HEK293 (cell line): ENCODE data around the gene NSL1.

Source experiments
- CTCF ChIA-PET: fragments of 350-600 bp; formaldehyde crosslinking; extraction: SDS; loops from one replicate; lab custom pipeline; 2021; ENCODE audit warnings: antibody characterized with exemption; lab: Yijun Ruan, JAX
- POLR2A ChIA-PET: fragments of 300-600 bp; formaldehyde crosslinking; extraction: SDS; loops from one replicate; lab custom pipeline; 2020; ENCODE audit warnings: antibody characterized with exemption, inconsistent platforms; lab: Yijun Ruan, JAX
- H3K27ac ChIP-seq: fragments of 200-500 bp; sonication (Bioruptor generic); 2 replicates; pipeline ENCODE4 v1.5.1; 2014; ENCODE audit warnings: low read depth, low read length, control low read depth, inconsistent platforms; ENCODE audit errors: extremely low read depth
- H3K36me3 ChIP-seq, 2 experiments: fragments of 200-500 bp in 1 of 2; sonication (Bioruptor generic) in 1 of 2; 1 replicate in 1 of 2; 2 replicates in 1 of 2; pipeline ENCODE4 v1.5.1; 2014 to 2017; ENCODE audit warnings: inconsistent platforms in 2 of 2, low read length in 2 of 2; ENCODE audit not compliant: control insufficient read depth in 2 of 2, insufficient read depth in 1 of 2
- H3K4me1 ChIP-seq: fragments of 200-500 bp; sonication (Bioruptor generic); 2 replicates; pipeline ENCODE4 v1.5.1; 2014; ENCODE audit warnings: mild to moderate bottlenecking, low read length, inconsistent platforms; ENCODE audit not compliant: control insufficient read depth, insufficient read depth
- H3K4me3 ChIP-seq: 2 replicates; pipeline ENCODE4 v1.5.1; 2011; ENCODE audit warnings: low read depth, mild to moderate bottlenecking, control low read depth, low read length, moderate library complexity
- H3K9me3 ChIP-seq: fragments of 200-500 bp; sonication (Bioruptor generic); 2 replicates; pipeline ENCODE4 v1.5.1; 2014; ENCODE audit warnings: low read depth, low read length, inconsistent platforms; ENCODE audit not compliant: control insufficient read depth, insufficient read depth
- HIC1 ChIP-seq: fragments of 450-650 bp; formaldehyde crosslinking; IDR thresholded peaks from 2 replicates; pipeline ENCODE4 v1.5.1; 2016; ENCODE audit warnings: missing biosample characterization, missing genetic modification characterization
- HOXC10 ChIP-seq: sonication (generic); formaldehyde crosslinking; IDR thresholded peaks from 2 replicates; pipeline ENCODE4 v1.8.1; 2023; ENCODE audit warnings: mild to moderate bottlenecking, missing genetic modification reagents
- PATZ1 ChIP-seq: fragments of 450-650 bp; formaldehyde crosslinking; IDR thresholded peaks from 2 replicates; pipeline ENCODE4 v1.5.1; 2016; ENCODE audit warnings: missing biosample characterization, missing genetic modification characterization
- ZNF10 ChIP-seq: fragments of 450-650 bp; formaldehyde crosslinking; IDR thresholded peaks from 2 replicates; pipeline ENCODE4 v1.5.1; 2017; ENCODE audit warnings: missing biosample characterization, missing genetic modification characterization
- ZNF121 ChIP-seq: fragments of 450-650 bp; formaldehyde crosslinking; IDR thresholded peaks from 2 replicates; pipeline ENCODE4 v1.5.1; 2016; ENCODE audit warnings: missing biosample characterization, missing genetic modification characterization
- ZNF138 ChIP-seq: fragments of 450-650 bp; formaldehyde crosslinking; IDR thresholded peaks from 2 replicates; pipeline ENCODE4 v1.5.1; 2016; ENCODE audit warnings: missing biosample characterization, missing genetic modification characterization, borderline replicate concordance
- ZNF184 ChIP-seq: fragments of 450-650 bp; IDR thresholded peaks from 2 replicates; pipeline ENCODE4 v1.5.1; 2018; ENCODE audit warnings: missing biosample characterization, mild to moderate bottlenecking, missing genetic modification characterization
- ZNF280C ChIP-seq: fragments of 450-650 bp; formaldehyde crosslinking; IDR thresholded peaks from 2 replicates; pipeline ENCODE4 v1.5.1; 2016; ENCODE audit warnings: missing biosample characterization, missing genetic modification characterization
- ZNF350 ChIP-seq: fragments of 450-650 bp; formaldehyde crosslinking; IDR thresholded peaks from 2 replicates; pipeline ENCODE4 v1.5.0; 2017; ENCODE audit warnings: missing biosample characterization, mild to moderate bottlenecking, missing genetic modification characterization
- ZNF394 ChIP-seq: fragments of 450-650 bp; formaldehyde crosslinking; IDR thresholded peaks from 2 replicates; pipeline ENCODE4 v1.5.1; 2016; ENCODE audit warnings: missing biosample characterization, missing genetic modification characterization, mild to moderate bottlenecking, moderate library complexity, borderline replicate concordance
- ZNF488 ChIP-seq: fragments of 450-650 bp; formaldehyde crosslinking; IDR thresholded peaks from 2 replicates; pipeline ENCODE4 v1.5.1; 2016; ENCODE audit warnings: missing biosample characterization, missing genetic modification characterization
- ZNF521 ChIP-seq: fragments of 450-650 bp; formaldehyde crosslinking; IDR thresholded peaks from 2 replicates; pipeline ENCODE4 v1.5.1; 2017; ENCODE audit warnings: missing biosample characterization, mild to moderate bottlenecking, missing genetic modification characterization
- ZNF530 ChIP-seq: fragments of 450-650 bp; formaldehyde crosslinking; IDR thresholded peaks from 2 replicates; pipeline ENCODE4 v1.5.1; 2016; ENCODE audit warnings: low read depth, missing biosample characterization, missing genetic modification characterization
- ZNF610 ChIP-seq: fragments of 450-650 bp; formaldehyde crosslinking; IDR thresholded peaks from 2 replicates; pipeline ENCODE4 v1.5.1; 2016; ENCODE audit warnings: missing biosample characterization, missing genetic modification characterization, borderline replicate concordance
- ZNF768 ChIP-seq: fragments of 450-650 bp; formaldehyde crosslinking; IDR thresholded peaks from 2 replicates; pipeline ENCODE4 v1.5.1; 2018; ENCODE audit warnings: missing biosample characterization, mild to moderate bottlenecking, missing genetic modification characterization
- ZNF776 ChIP-seq: fragments of 450-650 bp; formaldehyde crosslinking; IDR thresholded peaks from 2 replicates; pipeline ENCODE4 v1.5.0; 2017; ENCODE audit warnings: missing biosample characterization, missing genetic modification characterization, borderline replicate concordance
- ZNF791 ChIP-seq: fragments of 450-650 bp; formaldehyde crosslinking; IDR thresholded peaks from 2 replicates; pipeline ENCODE4 v1.5.1; 2016; ENCODE audit warnings: missing biosample characterization, missing genetic modification characterization
- ZNF830 ChIP-seq: fragments of 450-650 bp; IDR thresholded peaks from 2 replicates; pipeline ENCODE4 v1.5.0; 2018; ENCODE audit warnings: missing biosample characterization, missing genetic modification characterization, low read depth, mild to moderate bottlenecking, moderate library complexity

The NSL1 gene

GRCh38 chr1:212822956-212823355 lies 31.4 kb upstream of the NSL1 start (continued):
- TF ChIP-seq ZNF121 (tag by site-specific recombination) (no peak), ZNF184 (tag by site-specific recombination) (no peak), ZNF610 (tag by site-specific recombination) (no peak), ZNF530 (tag by site-specific recombination) (no peak), ZNF768 (tag by site-specific recombination) (no peak)

GRCh38 chr1:212820969-212821368 lies 29.4 kb upstream of the NSL1 start:
- Histone ChIP-seq H3K4me1 (no peaks in the 10 kb centered on the region), H3K9me3 (no peaks in the 10 kb centered on the region), H3K36me3 (no peaks in the 10 kb centered on the region), H3K27ac (no peak overlapping the region)
- CTCF ChIA-PET = no interaction called here
- TF ChIP-seq ZNF776 (tag by site-specific recombination) (no peak), ZNF10 (tag by site-specific recombination) (no peak), PATZ1 (no peak), ZNF280C (no peak), ZNF530 (tag by site-specific recombination) (no peak), HOXC10 (CRISPR knock-in tag) (no peak), HIC1 (no peak), ZNF830 (tag by site-specific recombination) (no peak), ZNF394 (tag by site-specific recombination) (no peak), ZNF138 (tag by site-specific recombination) (no peak), ZNF521 (tag by site-specific recombination) (no peak), ZNF488 (no peak), ZNF791 (tag by site-specific recombination) (no peak), ZNF350 (tag by site-specific recombination) (no peak)
- TF ChIP-seq, all 188 proteins: peak for 0
- POLR2A ChIA-PET = no interaction called here
- H3K4me3 ChIP-seq = no peak overlapping the region
